Neural progenitor cell (in vitro differentiated cells): ENCODE measurements around the gene IMMP1L.

ENCODE experiments used
- CTCF ChIP-seq: fragments of 200-600 bp; sonication (generic); IDR thresholded peaks from 2 replicates; pipeline ENCODE4 v1.5.1; 2017; ENCODE audit warnings: antibody characterized with exemption, mild to moderate bottlenecking
- EZH2 ChIP-seq: fragments of 200-600 bp; sonication (generic); IDR thresholded peaks from 2 replicates; pipeline ENCODE4 v1.6.1; 2017; ENCODE audit warnings: antibody characterized with exemption, mild to moderate bottlenecking, moderate library complexity
- EZH2phosphoT487 ChIP-seq: fragments of 200-600 bp; sonication (generic); IDR thresholded peaks from 2 replicates; pipeline ENCODE4 v1.6.1; 2017; ENCODE audit warnings: antibody characterized with exemption

- TF ChIP-seq EZH2 = no peak
- peak; percentile 72 for TF ChIP-seq CTCF
- no peak for TF ChIP-seq EZH2phosphoT487
These were observed 112.1 kb downstream of the IMMP1L start for GRCh38 chr11:31397239-31397834.
